SK-N-SH (cell line): ENCODE data around the gene AKAP12. TPM values are rescaled to one million over a fixed set of nuclear protein-coding genes. Genes with fewer than 3 reads are reported as not detected.

Source experiments
- CTCF ChIA-PET: fragments of 300-600, 350-600 bp; formaldehyde crosslinking; extraction: SDS; loops from one replicate; lab custom pipeline; 2021; lab: Yijun Ruan, JAX
- POLR2A ChIA-PET: fragments of 350-600 bp; sonication (Branson Sonifier 250); formaldehyde crosslinking; extraction: SDS; loops from one replicate; lab custom pipeline; 2020; ENCODE audit warnings: antibody characterized with exemption, inconsistent platforms; lab: Yijun Ruan, JAX
- DNase-seq: peaks from one replicate; pipeline ENCODE4 v3.0.0; 2012
- H2AFZ ChIP-seq: fragments of 200-600 bp; sonication (generic); 2 replicates; pipeline ENCODE4 v1.8.1; 2016; ENCODE audit warnings: antibody characterized with exemption, mild to moderate bottlenecking, low read depth
- H3F3A ChIP-seq: fragments of 200-600 bp; sonication (generic); replicated peaks from 2 replicates; pipeline ENCODE3; 2016; ENCODE audit warnings: antibody characterized with exemption, mild to moderate bottlenecking; ENCODE audit not compliant: insufficient read depth
- H3K27ac ChIP-seq, 2 experiments: fragments of 200-500 bp in 1 of 2; fragments of 200-600 bp in 1 of 2; sonication (Bioruptor generic) in 1 of 2; sonication (generic), shearing (Covaris generic) in 1 of 2; 2 replicates each; pipeline versions ENCODE4 v1.5.1 to v1.6.1; 2014 to 2016; ENCODE audit warnings: low read depth in 2 of 2, inconsistent platforms in 1 of 2, low read length in 1 of 2, mild to moderate bottlenecking in 1 of 2, mixed read lengths in 1 of 2
- H3K27me3 ChIP-seq: fragments of 200-600 bp; sonication (generic), shearing (Covaris generic); 2 replicates; pipeline ENCODE4 v1.6.1; 2016; ENCODE audit warnings: mixed run types; ENCODE audit not compliant: insufficient read depth
- H3K36me3 ChIP-seq, 2 experiments: fragments of 200-500 bp in 1 of 2; fragments of 200-600 bp in 1 of 2; sonication (Bioruptor generic) in 1 of 2; sonication (generic) in 1 of 2; replicated peaks in 1 of 2; 2 replicates each; pipeline versions ENCODE3 to v1.5.1; 2014 to 2016; ENCODE audit warnings: low read length in 1 of 2, mild to moderate bottlenecking in 1 of 2; ENCODE audit not compliant: insufficient read depth in 2 of 2, control insufficient read depth in 1 of 2
- H3K4me1 ChIP-seq, 2 experiments: fragments of 200-500 bp in 1 of 2; fragments of 200-600 bp in 1 of 2; sonication (Bioruptor generic) in 1 of 2; sonication (generic), shearing (Covaris generic) in 1 of 2; 2 replicates each; pipeline versions ENCODE4 v1.5.1 to v1.6.1; 2014 to 2016; ENCODE audit warnings: low read depth in 1 of 2, low read length in 1 of 2, mixed run types in 1 of 2; ENCODE audit not compliant: insufficient read depth in 2 of 2, control insufficient read depth in 1 of 2
- H3K4me2 ChIP-seq: fragments of 200-600 bp; sonication (generic), shearing (Covaris generic); 2 replicates; pipeline ENCODE4 v1.6.1; 2017; ENCODE audit warnings: mixed run types
- H3K4me3 ChIP-seq, 2 experiments: fragments of 200-500 bp in 1 of 2; fragments of 200-600 bp in 1 of 2; sonication (Bioruptor generic) in 1 of 2; sonication (generic), shearing (Covaris generic) in 1 of 2; 2 replicates each; pipeline versions ENCODE4 v1.5.1 to v1.8.1; 2014 to 2016; ENCODE audit warnings: low read depth in 2 of 2, inconsistent platforms in 1 of 2, low read length in 1 of 2, mild to moderate bottlenecking in 1 of 2, mixed read lengths in 1 of 2, moderate library complexity in 1 of 2
- H3K79me2 ChIP-seq: fragments of 200-600 bp; sonication (generic); 2 replicates; pipeline ENCODE4 v1.8.1; 2017; ENCODE audit warnings: mild to moderate bottlenecking; ENCODE audit not compliant: insufficient read depth
- H3K9ac ChIP-seq: fragments of 200-600 bp; sonication (generic); 2 replicates; pipeline ENCODE4 v1.6.1; 2017; ENCODE audit warnings: mixed run types
- H3K9me2 ChIP-seq: fragments of 200-600 bp; sonication (generic); 2 replicates; pipeline ENCODE4 v1.6.1; 2017; ENCODE audit warnings: mixed run types
- H3K9me3 ChIP-seq: fragments of 200-600 bp; sonication (generic); 2 replicates; pipeline ENCODE4 v1.6.1; 2017; ENCODE audit warnings: mixed run types, mild to moderate bottlenecking, moderate library complexity
- H4K20me1 ChIP-seq: fragments of 200-600 bp; sonication (generic); 2 replicates; pipeline ENCODE4 v1.6.1; 2017; ENCODE audit warnings: mild to moderate bottlenecking, mixed run types; ENCODE audit not compliant: insufficient read depth
- CHD2 ChIP-seq: fragments of 150-350 bp; IDR thresholded peaks from 2 replicates; pipeline ENCODE4 v1.6.1; 2018; ENCODE audit warnings: low read length; ENCODE audit not compliant: partially characterized antibody
- ELF1 ChIP-seq: IDR thresholded peaks from 2 replicates; pipeline ENCODE4 v1.4.0; 2012
- EZH2phosphoT487 ChIP-seq: fragments of 200-600 bp; sonication (generic); IDR thresholded peaks from 2 replicates; pipeline ENCODE4 v1.6.1; 2017; ENCODE audit warnings: low read depth, mixed run types, mild to moderate bottlenecking, antibody characterized with exemption, moderate library complexity, borderline replicate concordance
- FOXJ3 ChIP-seq: sonication (generic); formaldehyde crosslinking; IDR thresholded peaks from 2 replicates; pipeline ENCODE4 v1.5.1; 2020; ENCODE audit warnings: mild to moderate bottlenecking, missing genetic modification reagents
- GABPA ChIP-seq: IDR thresholded peaks from 2 replicates; pipeline ENCODE4 v1.4.0; 2012; ENCODE audit warnings: low read depth, mild to moderate bottlenecking
- GATA2 ChIP-seq: sonication (generic); formaldehyde crosslinking; IDR thresholded peaks from 2 replicates; pipeline ENCODE4 v1.5.0; 2020; ENCODE audit warnings: mild to moderate bottlenecking, missing genetic modification reagents
- JUND ChIP-seq: IDR thresholded peaks from 2 replicates; pipeline ENCODE4 v1.4.0; 2012
- NFIC ChIP-seq: IDR thresholded peaks from 2 replicates; pipeline ENCODE4 v1.4.0; 2012; ENCODE audit warnings: borderline replicate concordance
- PBX3 ChIP-seq: IDR thresholded peaks from 2 replicates; pipeline ENCODE4; 2012
- RAD21 ChIP-seq: IDR thresholded peaks from 2 replicates; pipeline ENCODE4 v1.6.1; 2012; ENCODE audit warnings: mild to moderate bottlenecking, low read length
- RCOR1 ChIP-seq: fragments of 150-350 bp; IDR thresholded peaks from 2 replicates; pipeline ENCODE4 v1.6.1; 2017; ENCODE audit warnings: antibody characterized with exemption, low read length
- REST ChIP-seq: IDR thresholded peaks from 2 replicates; pipeline ENCODE4 v1.6.1; 2012; ENCODE audit warnings: mild to moderate bottlenecking, low read depth, low read length, moderate library complexity
- SIN3A ChIP-seq: IDR thresholded peaks from 2 replicates; pipeline ENCODE4 v1.6.1; 2012; ENCODE audit warnings: low read depth, mild to moderate bottlenecking, low read length, moderate library complexity, borderline replicate concordance
- SMC3 ChIP-seq: IDR thresholded peaks from 2 replicates; pipeline ENCODE4 v1.6.1; 2012; ENCODE audit warnings: low read depth, low read length, improper control_type of control experiment
- TCF12 ChIP-seq: IDR thresholded peaks from 2 replicates; pipeline ENCODE4 v1.4.0; 2012
- TEAD4 ChIP-seq: IDR thresholded peaks from 2 replicates; pipeline ENCODE4 v1.4.0; 2012; ENCODE audit warnings: mild to moderate bottlenecking, borderline replicate concordance; ENCODE audit not compliant: insufficient read depth
- USF2 ChIP-seq: fragments of 150-350 bp; IDR thresholded peaks from 2 replicates; pipeline ENCODE4 v1.6.1; 2017; ENCODE audit warnings: antibody characterized with exemption, low read length, low read depth, borderline replicate concordance
- ZBTB33 ChIP-seq: IDR thresholded peaks from 2 replicates; pipeline ENCODE4 v1.4.0; 2012; ENCODE audit warnings: low read depth, borderline replicate concordance
- WGBS: methylation state at CpG from one replicate; pipeline ENCODE4 v1.1.6; 2017; ENCODE audit warnings: low lambda C conversion rate; 5-methylcytosine and 5-hydroxymethylcytosine counted together
- polyA plus RNA-seq, 3 experiments: library from polyadenylated mRNA; depleted of rRNA; stranded (reverse); fragments of >200 nt; gene quantifications; 2 replicates each; pipeline ENCODE4 v1.2.3, GENCODE V29; 2012

Gene AKAP12
- polyA plus RNA-seq, 1 of the 3 experiments (the other 2 are of a cell fraction), result 46.5 TPM

GRCh38 chr6:151275121-151275520 lies 35.4 kb downstream of the AKAP12 start:
- Histone ChIP-seq H3K79me2 (peaks cover 84% of the 10 kb centered on the region), H3K9ac (no peak overlapping the region), H3K4me1 (peaks cover 3 to 8% of the 10 kb centered on the region in 2 experiments; a peak in 3 of 4 replicates), H3K36me3 (no peaks in the 10 kb centered on the region), H3K27me3 (no peaks in the 10 kb centered on the region), H3K27ac (no peak overlapping the region), H3K4me2 (no peak overlapping the region), H3K9me3 (no peaks in the 10 kb centered on the region), H3K4me3 (no peak overlapping the region), H2AFZ (no peak overlapping the region), H4K20me1 (no peaks in the 10 kb centered on the region), H3K9me2 (no peaks in the 10 kb centered on the region), H3F3A (peaks cover 11% of the 10 kb centered on the region)
- WGBS, result 87% methylated on average over 6 of the region's 6 CpGs
- no peak for DNase-seq
- ChIA-PET POLR2A (no interaction called here), CTCF (interaction anchor here (2.1 kb wide), 1 partner anchor 49 kb away, joined by 6 read pairs; no protein-coding TSS in a partner anchor)
- TF ChIP-seq ELF1 (no peak), SMC3 (no peak), USF2 (no peak), EZH2phosphoT487 (no peak), TCF12 (no peak), GABPA (no peak), GATA2 (CRISPR knock-in tag) (no peak), NFIC (no peak), RCOR1 (no peak), REST (no peak), TEAD4 (no peak), JUND (no peak), CHD2 (no peak), ZBTB33 (no peak), RAD21 (no peak), PBX3 (no peak), SIN3A (no peak), FOXJ3 (no peak)
